Heart left ventricle (tissue), 16 donors: ENCODE measurements around the gene MEOX1. TPM values are rescaled to one million over a fixed set of nuclear protein-coding genes. Genes with fewer than 3 reads are reported as not detected.

Source experiments
- ATAC-seq, 4 donors: fragments of 200-7000 bp; cut with Tn5 transposase; one replicate each; pipeline ENCODE4 v1.9.1; 2020 to 2022; ENCODE audit warnings: moderate library complexity in 4 of 4, mild to moderate bottlenecking in 3 of 4, moderate number of reproducible peaks in 1 of 4
- DNase-seq, 5 donors: peaks; one replicate each; pipeline ENCODE4 v3.0.0-alpha.2; 2020
- H3K27ac ChIP-seq, 12 donors: fragments of 200-600 bp; sonication (generic) in 4 of 12; one replicate each; pipeline versions ENCODE4 v1.5.0 to v1.8.0; 2016 to 2022; ENCODE audit warnings: mild to moderate bottlenecking in 2 of 12
- H3K27me3 ChIP-seq, 9 donors: fragments of 200-600 bp; sonication (generic) in 2 of 9; one replicate each; pipeline versions ENCODE4 v1.5.1 to v1.8.0; 2016 to 2022; ENCODE audit warnings: mild to moderate bottlenecking in 3 of 9
- H3K36me3 ChIP-seq, 9 donors: fragments of 200-600 bp; sonication (generic) in 2 of 9; one replicate each; pipeline versions ENCODE4 v1.5.0 to v1.8.0; 2018 to 2022; ENCODE audit warnings: mild to moderate bottlenecking in 2 of 9
- H3K4me1 ChIP-seq, 12 donors: fragments of 200-600 bp; sonication (generic) in 4 of 12; one replicate each; pipeline versions ENCODE4 v1.5.0 to v1.8.0; 2016 to 2022; ENCODE audit warnings: mild to moderate bottlenecking in 3 of 12
- H3K4me3 ChIP-seq, 12 donors: fragments of 200-600 bp; sonication (generic) in 4 of 12; one replicate each; pipeline versions ENCODE4 v1.5.0 to v1.8.0; 2017 to 2022; ENCODE audit warnings: mild to moderate bottlenecking in 9 of 12, moderate library complexity in 4 of 12
- H3K9me3 ChIP-seq, 12 donors: fragments of 200-600 bp; sonication (generic) in 4 of 12; one replicate each; pipeline versions ENCODE4 v1.5.0 to v1.8.0; 2016 to 2022; ENCODE audit warnings: mild to moderate bottlenecking in 1 of 12
- CTCF ChIP-seq, 12 donors: fragments of 200-600 bp; sonication (generic) in 4 of 12; IDR thresholded peaks; one replicate each; pipeline versions ENCODE4 v1.5.0 to v1.8.0; 2018 to 2022; ENCODE audit warnings: antibody characterized with exemption in 12 of 12, mild to moderate bottlenecking in 5 of 12
- POLR2A ChIP-seq, 2 donors: fragments of 450-650 bp; IDR thresholded peaks; one replicate each; pipeline ENCODE4 v1.6.1; 2017; ENCODE audit warnings: antibody characterized with exemption in 2 of 2, mild to moderate bottlenecking in 2 of 2, moderate library complexity in 2 of 2
- WGBS, 4 donors: extraction: QIAGEN DNeasy Blood & Tissue Kit in 2 of 4; methylation state at CpG; one replicate each; pipeline versions ENCODE4 v1.1.5 to v1.1.7; 2013 to 2018; 5-methylcytosine and 5-hydroxymethylcytosine counted together
- intact Hi-C, 10 donors: fragments of 100-400 bp; cut with DNase I; formaldehyde crosslinking; loops; one replicate each; pipeline versions ENCODE4 v1.11.1 to v1.14.2; 2022
- polyA plus RNA-seq, 2 donors: library from polyadenylated mRNA; stranded (reverse); fragments of 200-250 nt; gene quantifications; one replicate each; pipeline ENCODE4 v1.2.3, GENCODE V29; 2013
- total RNA-seq, 9 donors: library from RNA; depleted of rRNA in 2 of 9; stranded (reverse); fragments of >200 nt in 2 of 9; fragmentation: NEBNext Ultra II Directional in 3 of 9; extraction: Animal tissue kit (Norgen Biotek cat#: 25700) in 3 of 9; gene quantifications; one replicate each; pipeline versions ENCODE4 v1.1.0 to v1.2.4, GENCODE V29; 2016 to 2023
- donor health status: ischemic (EF 13 %, LVEDD 7.1; RV severe dilation, severe dysfunction).
- donor health status: healthy with polysubstance abuse.
- donor health status: DM: no; HTN: yes; CAD: no.
- donor health status: DM: no; HTN: no; CAD: no.
- donor health status: ischemic (EF 25% LVEDD 6.9; RV normal size, moderate dysfunction).
- donor health status: ischemic (EF 25% LVEDD 5.7; RV mildly dilated, moderate dysfunction).
- donor health status: healthy.
- donor health status: DM: yes; HTN: yes; CAD: no.
- donor health status: ischemic (EF 35%, LVEDD 5.7; RV mildly dilated, moderate dysfunction).
- donor health status: nonischemic (EF 11% LVEDD 7.7; RV severe dilation, severe dysfunction).
- donor health status: DM: yes; HTN: yes; CAD: no.
- donor health status: PGD.
- donor health status: ischemic (EF 29% LVEDD 5.4; RV normal size, mild dysfunction).
- donor health status: nonischemic (EF 23%, LVEDD 6.1; RV moderate dilation, normal function).

Gene MEOX1
- total and polyA plus RNA-seq, 11 donors: 9.7 to 24.0 (median 16.1) TPM

GRCh38 chr17:43707184-43707583, 45.5 kb upstream of the MEOX1 start:
- no peak overlapping the region for H3K4me3 ChIP-seq
- no peaks in the 10 kb centered on the region for H3K36me3 ChIP-seq
- intact Hi-C loops: no loop called here
- no peak overlapping the region for H3K27ac ChIP-seq
- ATAC-seq: no peak
- peaks cover 0 to under 1% (median 0%) of the 10 kb centered on the region in 12 donors for H3K4me1 ChIP-seq
- no peaks in the 10 kb centered on the region for H3K27me3 ChIP-seq
- no peaks in the 10 kb centered on the region for H3K9me3 ChIP-seq
- DNase-seq: no peak
- TF ChIP-seq CTCF (IDR thresholded peaks at IDR 0.05): no peak
- TF ChIP-seq POLR2A (IDR thresholded peaks at IDR 0.05): no peak
- 92 to 95% (median 94%) methylated on average over 3 to 5 of the region's 5 CpGs for WGBS, 4 donors

GRCh38 chr17:43706235-43706634, 44.5 kb upstream of the MEOX1 start:
- Histone ChIP-seq H3K27ac (no peak overlapping the region), H3K4me1 (peaks cover 0 to 4% (median 0%) of the 10 kb centered on the region in 12 donors), H3K27me3 (no peaks in the 10 kb centered on the region), H3K4me3 (no peak overlapping the region), H3K9me3 (no peaks in the 10 kb centered on the region), H3K36me3 (no peaks in the 10 kb centered on the region)
- DNase-seq (no peak), ATAC-seq (no peak)
- 83 to 88% (median 86%) methylated on average over 5 of the region's 5 CpGs for WGBS, 4 donors
- intact Hi-C loops: no loop called here
- TF ChIP-seq CTCF (IDR thresholded peaks at IDR 0.05) (no peak), POLR2A (IDR thresholded peaks at IDR 0.05) (no peak)

- 82 to 91% (median 89%) methylated on average over 3 of the region's 3 CpGs for WGBS, 4 donors
- no peaks in the 10 kb centered on the region for H3K27me3 ChIP-seq
- intact Hi-C loops: no loop called here
Observed at GRCh38 chr17:43703630-43704029, 41.9 kb upstream of the MEOX1 start.

GRCh38 chr17:43702637-43703036, 40.9 kb upstream of the MEOX1 start:
- intact Hi-C loops: no loop called here
- WGBS, 4 donors: 83 to 88% (median 86%) methylated on average over 4 of the region's 4 CpGs
- no peaks in the 10 kb centered on the region for H3K27me3 ChIP-seq
- no peak overlapping the region for H3K27ac ChIP-seq
- peaks cover 0 to 4% (median 0%) of the 10 kb centered on the region in 12 donors for H3K4me1 ChIP-seq
- TF ChIP-seq CTCF (IDR thresholded peaks at IDR 0.05) (no peak), POLR2A (IDR thresholded peaks at IDR 0.05) (no peak)
- no peaks in the 10 kb centered on the region for H3K9me3 ChIP-seq
- no peaks in the 10 kb centered on the region for H3K36me3 ChIP-seq
- ATAC-seq: no peak
- no peak overlapping the region for H3K4me3 ChIP-seq
- no peak for DNase-seq

More at GRCh38 chr17:43703630-43704029, 41.9 kb upstream of the MEOX1 start:
- H3K27ac ChIP-seq: no peak overlapping the region
- H3K4me3 ChIP-seq: no peak overlapping the region
- peaks cover 0 to 4% (median 0%) of the 10 kb centered on the region in 12 donors for H3K4me1 ChIP-seq
- TF ChIP-seq POLR2A (IDR thresholded peaks at IDR 0.05) (no peak), CTCF (IDR thresholded peaks at IDR 0.05) (no peak)
- ATAC-seq: no peak
- no peaks in the 10 kb centered on the region for H3K9me3 ChIP-seq
- H3K36me3 ChIP-seq: no peaks in the 10 kb centered on the region
- no peak for DNase-seq
